MM.1S (cell line): ENCODE data around the gene S100A6.

ENCODE experiments used
- DNase-seq: peaks from one replicate; pipeline ENCODE4 v3.0.0-alpha.2; 2015
- H2AFZ ChIP-seq: fragments of 300-600 bp; sonication (generic); 2 replicates; pipeline ENCODE4 v1.6.0; 2016; ENCODE audit warnings: antibody characterized with exemption, low read length
- H3F3A ChIP-seq: fragments of 300-600 bp; sonication (generic); 2 replicates; pipeline ENCODE4 v1.6.1; 2016; ENCODE audit warnings: mild to moderate bottlenecking, antibody characterized with exemption, low read length, moderate library complexity, mixed read lengths; ENCODE audit not compliant: insufficient read depth
- H3K27ac ChIP-seq: fragments of 300-600 bp; sonication (generic); 2 replicates; pipeline ENCODE4 v1.5.1; 2016; ENCODE audit warnings: mild to moderate bottlenecking, low read length
- H3K27me3 ChIP-seq: fragments of 300-600 bp; sonication (generic); replicated peaks from 2 replicates; pipeline ENCODE4 v1.6.0; 2016; ENCODE audit warnings: low read length; ENCODE audit not compliant: insufficient read depth
- H3K36me3 ChIP-seq: fragments of 300-600 bp; sonication (generic); replicated peaks from 2 replicates; pipeline ENCODE4 v1.6.1; 2016; ENCODE audit warnings: mild to moderate bottlenecking, low read length, mixed read lengths; ENCODE audit not compliant: insufficient read depth
- H3K4me1 ChIP-seq: fragments of 300-600 bp; sonication (generic); 2 replicates; pipeline ENCODE4 v1.6.1; 2016; ENCODE audit warnings: low read length, mixed read lengths
- H3K4me2 ChIP-seq: fragments of 300-600 bp; sonication (generic); 2 replicates; pipeline ENCODE4 v1.6.0; 2016; ENCODE audit warnings: low read depth, low read length
- H3K4me3 ChIP-seq: fragments of 300-600 bp; sonication (generic); 2 replicates; pipeline ENCODE4 v1.5.1; 2016; ENCODE audit warnings: low read length, mixed read lengths
- H3K79me2 ChIP-seq: fragments of 300-600 bp; sonication (generic); 2 replicates; pipeline ENCODE4 v1.6.1; 2016; ENCODE audit warnings: mixed run types, low read length, mixed read lengths
- H3K9ac ChIP-seq: fragments of 300-600 bp; sonication (generic); 2 replicates; pipeline ENCODE4 v1.6.1; 2016; ENCODE audit warnings: low read length, mixed read lengths
- H3K9me2 ChIP-seq: fragments of 300-600 bp; sonication (generic); replicated peaks from 2 replicates; pipeline ENCODE4 v1.6.1; 2016; ENCODE audit warnings: mild to moderate bottlenecking, low read length, mixed read lengths; ENCODE audit not compliant: insufficient read depth
- H3K9me3 ChIP-seq: fragments of 300-600 bp; sonication (generic); replicated peaks from 2 replicates; pipeline ENCODE4 v1.6.1; 2016; ENCODE audit warnings: mild to moderate bottlenecking, low read length, mixed read lengths; ENCODE audit not compliant: insufficient read depth
- H4K20me1 ChIP-seq: fragments of 300-600 bp; sonication (generic); 2 replicates; pipeline ENCODE4 v1.6.1; 2016; ENCODE audit warnings: mild to moderate bottlenecking, low read length, moderate library complexity, mixed read lengths; ENCODE audit not compliant: insufficient read depth
- CTCF ChIP-seq: fragments of 300-600 bp; sonication (generic); IDR thresholded peaks from 2 replicates; pipeline ENCODE4 v1.5.1; 2016; ENCODE audit warnings: antibody characterized with exemption, low read length, mixed read lengths
- EZH2 ChIP-seq: fragments of 300-600 bp; sonication (generic); optimal IDR thresholded peaks from 2 replicates; pipeline ENCODE3; 2017; ENCODE audit warnings: low read depth, mild to moderate bottlenecking, antibody characterized with exemption, low read length, mixed read lengths
- EZH2phosphoT487 ChIP-seq: fragments of 300-600 bp; sonication (generic); IDR thresholded peaks from 2 replicates; pipeline ENCODE4 v1.6.1; 2018; ENCODE audit warnings: antibody characterized with exemption, low read length

The S100A6 gene

GRCh38 chr1:153534925-153535241, 908 bp downstream of the S100A6 start:
- no peaks in the 10 kb centered on the region for H3K9me3 ChIP-seq
- no peaks in the 10 kb centered on the region for H3K9me2 ChIP-seq
- no peaks in the 10 kb centered on the region for H4K20me1 ChIP-seq
- no peaks in the 10 kb centered on the region for H3F3A ChIP-seq
- no peaks in the 10 kb centered on the region for H3K36me3 ChIP-seq
- no peak overlapping the region for H3K9ac ChIP-seq
- H2AFZ ChIP-seq, result no peak overlapping the region
- H3K4me3 ChIP-seq, result no peak overlapping the region
- H3K79me2 ChIP-seq, result no peaks in the 10 kb centered on the region
- DNase-seq, result no peak
- peaks cover 15% of the 10 kb centered on the region for H3K4me1 ChIP-seq
- H3K27me3 ChIP-seq, result no peaks in the 10 kb centered on the region
- TF ChIP-seq EZH2, result no peak
- no peak for TF ChIP-seq EZH2phosphoT487
- no peak for TF ChIP-seq CTCF
- no peak overlapping the region for H3K27ac ChIP-seq
- no peak overlapping the region for H3K4me2 ChIP-seq

GRCh38 chr1:153534226-153534924, 1.4 kb downstream of the S100A6 start:
- H3K9me2 ChIP-seq, result no peaks in the 10 kb centered on the region
- DNase-seq, result no peak
- no peak overlapping the region for H2AFZ ChIP-seq
- no peak overlapping the region for H3K4me3 ChIP-seq
- H4K20me1 ChIP-seq, result no peaks in the 10 kb centered on the region
- no peaks in the 10 kb centered on the region for H3K27me3 ChIP-seq
- H3K9ac ChIP-seq, result no peak overlapping the region
- peaks cover 15% of the 10 kb centered on the region for H3K4me1 ChIP-seq
- no peaks in the 10 kb centered on the region for H3F3A ChIP-seq
- no peaks in the 10 kb centered on the region for H3K79me2 ChIP-seq
- H3K4me2 ChIP-seq, result no peak overlapping the region
- no peaks in the 10 kb centered on the region for H3K36me3 ChIP-seq
- no peak overlapping the region for H3K27ac ChIP-seq
- no peak for TF ChIP-seq CTCF
- TF ChIP-seq EZH2phosphoT487, result no peak
- no peak for TF ChIP-seq EZH2
- H3K9me3 ChIP-seq, result no peaks in the 10 kb centered on the region

GRCh38 chr1:153533689-153534201, 2.0 kb downstream of the S100A6 start:
- no peaks in the 10 kb centered on the region for H3K27me3 ChIP-seq
- peak overlapping the region; percentile 56; the same call in 1 of the 2 replicates for H3K4me2 ChIP-seq
- no peak overlapping the region for H3K4me3 ChIP-seq
- H4K20me1 ChIP-seq, result no peaks in the 10 kb centered on the region
- H2AFZ ChIP-seq, result peak overlapping the region; percentile 75; the same call in 1 of the 2 replicates
- no peaks in the 10 kb centered on the region for H3K36me3 ChIP-seq
- no peaks in the 10 kb centered on the region for H3K9me3 ChIP-seq
- H3K4me1 ChIP-seq, result peaks cover 15% of the 10 kb centered on the region
- H3F3A ChIP-seq, result no peaks in the 10 kb centered on the region
- no peak for TF ChIP-seq EZH2
- TF ChIP-seq EZH2phosphoT487, result no peak
- no peak for TF ChIP-seq CTCF
- no peak for DNase-seq
- H3K27ac ChIP-seq, result no peak overlapping the region
- H3K79me2 ChIP-seq, result no peaks in the 10 kb centered on the region
- no peak overlapping the region for H3K9ac ChIP-seq
- no peaks in the 10 kb centered on the region for H3K9me2 ChIP-seq
